ENCODE data around the gene RASEF.
"Not testable (repeated sequence)": the region's sequence is repeated elsewhere in the genome, so short reads cannot be mapped to it uniquely, and the experiment has no call there.

Gene RASEF

GRCh38 chr9:82939451-82939850 is 123.5 kb downstream of the RASEF start:
- H3K36me3 Mint-ChIP-seq: no peaks in the 10 kb centered on the region
- no peak overlapping the region for H3K27ac Mint-ChIP-seq
- no peaks in the 10 kb centered on the region for H3K4me1 Mint-ChIP-seq
- no peaks in the 10 kb centered on the region for H3K9me3 Mint-ChIP-seq
- no peaks in the 10 kb centered on the region for H3K27me3 Mint-ChIP-seq
- no peak for DNase-seq
- H3K4me3 Mint-ChIP-seq: no peak overlapping the region
- CTCF ChIA-PET: no interaction called here

GRCh38 chr9:82938426-82939218 is 124.3 kb downstream of the RASEF start:
- H3K4me3 Mint-ChIP-seq: no peak overlapping the region
- CTCF ChIA-PET: no interaction called here
- no peaks in the 10 kb centered on the region for H3K27me3 Mint-ChIP-seq
- no peak overlapping the region for H3K27ac Mint-ChIP-seq
- no peaks in the 10 kb centered on the region for H3K36me3 Mint-ChIP-seq
- no peaks in the 10 kb centered on the region for H3K9me3 Mint-ChIP-seq
- DNase-seq: no peak
- no peaks in the 10 kb centered on the region for H3K4me1 Mint-ChIP-seq

- H3K36me3 Mint-ChIP-seq, H3K27me3 Mint-ChIP-seq, H3K4me3 Mint-ChIP-seq, H3K9me3 Mint-ChIP-seq, H3K27ac Mint-ChIP-seq, CTCF ChIA-PET, H3K4me1 Mint-ChIP-seq, DNase-seq: not testable (repeated sequence)
Measured at GRCh38 chr9:82936561-82936960, 126.4 kb downstream of the RASEF start.

GRCh38 chr9:82934949-82935348 is 128.0 kb downstream of the RASEF start:
- Mint-ChIP-seq H3K27me3 (no peaks in the 10 kb centered on the region), H3K36me3 (no peaks in the 10 kb centered on the region)

GRCh38 chr9:82934025-82934424 is 128.9 kb downstream of the RASEF start:
- H3K36me3 Mint-ChIP-seq, CTCF ChIA-PET, H3K27me3 Mint-ChIP-seq, H3K9me3 Mint-ChIP-seq, H3K4me1 Mint-ChIP-seq, H3K27ac Mint-ChIP-seq, DNase-seq, H3K4me3 Mint-ChIP-seq: not testable (repeated sequence)

More at GRCh38 chr9:82934949-82935348, 128.0 kb downstream of the RASEF start:
- no peak for DNase-seq
- Mint-ChIP-seq H3K4me3 (no peak overlapping the region), H3K27ac (no peak overlapping the region), H3K9me3 (no peaks in the 10 kb centered on the region), H3K4me1 (no peaks in the 10 kb centered on the region)
- CTCF ChIA-PET: no interaction called here

GRCh38 chr9:82930116-82930515 is 132.8 kb downstream of the RASEF start:
- H3K9me3 Mint-ChIP-seq: no peaks in the 10 kb centered on the region
- no peak overlapping the region for H3K27ac Mint-ChIP-seq
- CTCF ChIA-PET: no interaction called here
- no peaks in the 10 kb centered on the region for H3K27me3 Mint-ChIP-seq
- no peaks in the 10 kb centered on the region for H3K36me3 Mint-ChIP-seq
- DNase-seq: no peak
- H3K4me1 Mint-ChIP-seq: no peaks in the 10 kb centered on the region
- H3K4me3 Mint-ChIP-seq: no peak overlapping the region
